SH-SY5Y (cell line): ENCODE results near the gene ATP2A1.

Source experiments
- GATA2 ChIP-seq: IDR thresholded peaks from 2 replicates; pipeline ENCODE4 v1.6.1; 2011; ENCODE audit warnings: mild to moderate bottlenecking, low read depth, low read length
- GATA3 ChIP-seq: IDR thresholded peaks from 2 replicates; pipeline ENCODE4 v1.6.1; 2011; ENCODE audit warnings: low read depth, mild to moderate bottlenecking, low read length, moderate library complexity

Gene ATP2A1

GRCh38 chr16:28844226-28844885 is 33.9 kb upstream of the ATP2A1 start:
- TF ChIP-seq GATA2 (no peak), GATA3 (no peak)

- TF ChIP-seq GATA3: no peak
- TF ChIP-seq GATA2: no peak
Observed at GRCh38 chr16:28845293-28845692, 33.0 kb upstream of the ATP2A1 start.

- no peak for TF ChIP-seq GATA3
- no peak for TF ChIP-seq GATA2
Observed at GRCh38 chr16:28845761-28846079, 32.6 kb upstream of the ATP2A1 start.

- TF ChIP-seq GATA2: no peak
- TF ChIP-seq GATA3: no peak
Observed at GRCh38 chr16:28846080-28846932, 32.0 kb upstream of the ATP2A1 start, which contains the start of gene TUFM. TSS of gene TUFM (minus strand) at chr16:28846348. CDS start at chr16:28846269, 79 bp downstream.

- TF ChIP-seq GATA3 (no peak), GATA2 (no peak)
Observed at GRCh38 chr16:28846933-28847273, 31.4 kb upstream of the ATP2A1 start.

- TF ChIP-seq GATA3: no peak
- no peak for TF ChIP-seq GATA2
Observed at GRCh38 chr16:28858421-28858820, 19.9 kb upstream of the ATP2A1 start.

GRCh38 chr16:28859326-28859725 is 19.0 kb upstream of the ATP2A1 start:
- TF ChIP-seq GATA2 (no peak), GATA3 (no peak)

- no peak for TF ChIP-seq GATA3
Observed at GRCh38 chr16:28863929-28864793, 14.1 kb upstream of the ATP2A1 start.

- no peak for TF ChIP-seq GATA3
- no peak for TF ChIP-seq GATA2
Observed at GRCh38 chr16:28865001-28865688, 13.1 kb upstream of the ATP2A1 start.

- no peak for TF ChIP-seq GATA2
- TF ChIP-seq GATA3: no peak
Observed at GRCh38 chr16:28865722-28866453, 12.4 kb upstream of the ATP2A1 start.

- TF ChIP-seq GATA3 (no peak), GATA2 (no peak)
Observed at GRCh38 chr16:28866454-28866804, 11.9 kb upstream of the ATP2A1 start.

GRCh38 chr16:28867241-28867640 is 11.0 kb upstream of the ATP2A1 start:
- TF ChIP-seq GATA3 (no peak), GATA2 (no peak)

GRCh38 chr16:28869201-28869600 is 9.1 kb upstream of the ATP2A1 start:
- TF ChIP-seq GATA3: no peak
- TF ChIP-seq GATA2: no peak

- TF ChIP-seq GATA3: no peak
- TF ChIP-seq GATA2: no peak
Observed at GRCh38 chr16:28872952-28873351, 5.3 kb upstream of the ATP2A1 start.
